ENCODE results near the gene TRPV5.

The TRPV5 gene

GRCh38 chr7:142870566-142871259 is 62.8 kb downstream of the TRPV5 start:
- DNase-seq (ENCODE audit: low read depth) = no peak

- no peak for DNase-seq (ENCODE audit: low read depth)
Observed at GRCh38 chr7:142870147-142870559, 63.4 kb downstream of the TRPV5 start.

DNA sequence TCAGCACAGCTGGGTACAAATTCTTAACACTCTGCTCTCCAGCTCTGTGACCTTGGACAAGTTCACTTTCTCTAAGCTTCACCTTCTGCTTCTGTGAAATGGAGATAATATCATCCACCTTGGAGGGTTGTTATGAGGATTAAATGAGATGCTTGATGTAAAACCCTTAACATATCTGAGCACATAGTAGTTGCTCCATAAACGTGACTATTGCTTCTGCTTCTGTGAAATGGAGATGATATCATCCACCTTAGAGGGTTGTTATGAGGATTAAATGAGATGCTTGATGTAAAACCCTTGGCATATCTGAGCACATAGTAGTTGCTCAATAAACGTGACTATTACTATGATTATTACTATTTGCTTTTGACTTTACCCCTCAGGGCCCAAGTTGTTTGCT is 64.1 kb downstream of the TRPV5 start:
- no peak for DNase-seq (ENCODE audit: low read depth)

GRCh38 chr7:142868986-142869415 is 64.5 kb downstream of the TRPV5 start:
- DNase-seq (ENCODE audit: low read depth) = no peak

GRCh38 chr7:142868188-142868985 is 65.2 kb downstream of the TRPV5 start:
- no peak for DNase-seq (ENCODE audit: low read depth)

- no peak for DNase-seq (ENCODE audit: low read depth)
Observed at GRCh38 chr7:142867398-142868187, 66.0 kb downstream of the TRPV5 start.

DNA sequence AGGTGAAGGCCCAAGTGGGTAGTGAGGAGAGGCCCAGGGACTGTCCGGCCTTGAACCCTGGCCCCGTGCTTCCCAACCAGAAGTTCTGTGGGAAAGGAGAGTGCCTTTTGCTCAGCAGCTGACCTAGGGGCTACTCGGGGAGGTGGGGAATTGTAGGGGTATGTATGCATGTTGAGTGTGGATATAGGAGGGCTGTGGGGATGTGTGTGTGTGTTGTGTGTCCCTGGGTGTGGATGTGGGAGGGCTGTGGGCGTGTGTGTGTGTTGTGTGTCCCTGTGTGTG is 66.5 kb downstream of the TRPV5 start:
- DNase-seq (ENCODE audit: low read depth) = no peak

DNA sequence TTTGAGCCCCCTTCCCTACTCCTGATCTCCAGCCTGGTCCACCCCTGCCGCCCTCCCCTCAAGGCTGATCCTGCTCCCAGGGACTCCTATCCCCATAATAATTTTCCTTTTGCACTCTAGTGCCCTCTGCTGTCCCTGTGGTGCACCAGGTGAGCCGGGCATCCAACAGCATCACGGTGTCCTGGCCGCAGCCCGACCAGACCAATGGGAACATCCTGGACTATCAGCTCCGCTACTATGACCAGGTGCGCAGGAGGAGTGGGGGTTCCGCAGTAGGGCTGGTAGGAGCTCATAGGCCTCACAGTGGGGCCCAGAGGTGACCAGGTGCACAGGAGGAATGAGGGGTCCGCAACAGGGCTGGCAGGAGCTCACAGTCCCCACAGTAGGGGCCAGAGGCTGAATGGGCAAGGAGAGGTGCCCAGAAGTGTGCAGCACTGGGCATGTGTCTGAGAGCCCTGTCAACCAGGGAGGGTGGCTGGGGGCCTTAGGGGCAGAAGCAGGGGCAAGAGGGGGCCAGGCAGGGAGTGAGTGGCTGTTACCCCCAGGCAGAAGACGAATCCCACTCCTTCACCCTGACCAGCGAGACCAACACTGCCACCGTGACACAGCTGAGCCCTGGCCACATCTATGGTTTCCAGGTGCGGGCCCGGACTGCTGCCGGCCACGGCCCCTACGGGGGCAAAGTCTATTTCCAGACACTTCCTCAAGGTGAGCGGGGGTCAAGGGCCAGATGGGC is 67.0 kb downstream of the TRPV5 start:
- DNase-seq (ENCODE audit: low read depth) = no peak

- DNase-seq (ENCODE audit: low read depth) = no peak
Observed at GRCh38 chr7:142865766-142866165, 67.8 kb downstream of the TRPV5 start.

GRCh38 chr7:142864980-142865747 is 68.4 kb downstream of the TRPV5 start:
- DNase-seq (ENCODE audit: low read depth) = no peak

DNA sequence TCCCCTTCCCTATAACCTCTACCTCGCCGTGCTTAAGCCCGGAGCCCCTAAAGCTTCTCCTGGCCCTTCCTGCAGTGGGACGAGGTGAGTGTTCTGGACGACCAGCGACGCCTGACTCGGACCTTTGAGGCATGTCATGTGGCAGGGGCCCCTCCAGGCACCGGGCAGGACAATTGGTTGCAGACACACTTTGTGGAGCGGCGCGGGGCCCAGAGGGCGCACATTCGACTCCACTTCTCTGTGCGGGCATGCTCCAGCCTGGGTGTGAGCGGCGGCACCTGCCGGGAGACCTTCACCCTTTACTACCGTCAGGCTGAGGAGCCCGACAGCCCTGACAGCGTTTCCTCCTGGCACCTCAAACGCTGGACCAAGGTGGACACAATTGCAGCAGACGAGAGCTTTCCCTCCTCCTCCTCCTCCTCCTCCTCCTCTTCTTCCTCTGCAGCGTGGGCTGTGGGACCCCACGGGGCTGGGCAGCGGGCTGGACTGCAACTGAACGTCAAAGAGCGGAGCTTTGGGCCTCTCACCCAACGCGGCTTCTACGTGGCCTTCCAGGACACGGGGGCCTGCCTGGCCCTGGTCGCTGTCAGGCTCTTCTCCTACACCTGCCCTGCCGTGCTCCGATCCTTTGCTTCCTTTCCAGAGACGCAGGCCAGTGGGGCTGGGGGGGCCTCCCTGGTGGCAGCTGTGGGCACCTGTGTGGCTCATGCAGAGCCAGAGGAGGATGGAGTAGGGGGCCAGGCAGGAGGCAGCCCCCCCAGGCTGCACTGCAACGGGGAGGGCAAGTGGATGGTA is 69.5 kb downstream of the TRPV5 start:
- no peak for DNase-seq (ENCODE audit: low read depth)

- no peak for DNase-seq (ENCODE audit: low read depth)
Observed at GRCh38 chr7:142862786-142863400, 70.7 kb downstream of the TRPV5 start.

DNA sequence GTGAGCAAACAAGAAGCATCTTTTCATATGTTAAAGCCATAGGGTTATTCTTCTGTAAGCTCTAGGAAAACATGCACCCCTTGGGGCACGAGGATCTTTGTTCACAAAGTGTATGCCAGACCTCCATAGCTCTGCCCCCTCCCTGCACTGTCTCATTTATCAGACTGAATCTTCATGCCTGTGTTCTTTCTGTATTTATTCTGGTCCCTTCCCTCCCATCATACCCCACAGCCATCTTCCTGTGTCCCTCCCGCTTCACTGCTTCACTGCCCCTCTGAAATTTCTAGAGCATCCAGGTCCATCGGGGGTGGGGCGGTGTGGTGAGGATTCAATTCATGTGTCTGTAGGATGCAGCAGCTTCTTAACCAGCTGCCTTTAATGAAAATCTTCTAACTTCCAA is 71.2 kb downstream of the TRPV5 start:
- no peak for DNase-seq (ENCODE audit: low read depth)

DNA sequence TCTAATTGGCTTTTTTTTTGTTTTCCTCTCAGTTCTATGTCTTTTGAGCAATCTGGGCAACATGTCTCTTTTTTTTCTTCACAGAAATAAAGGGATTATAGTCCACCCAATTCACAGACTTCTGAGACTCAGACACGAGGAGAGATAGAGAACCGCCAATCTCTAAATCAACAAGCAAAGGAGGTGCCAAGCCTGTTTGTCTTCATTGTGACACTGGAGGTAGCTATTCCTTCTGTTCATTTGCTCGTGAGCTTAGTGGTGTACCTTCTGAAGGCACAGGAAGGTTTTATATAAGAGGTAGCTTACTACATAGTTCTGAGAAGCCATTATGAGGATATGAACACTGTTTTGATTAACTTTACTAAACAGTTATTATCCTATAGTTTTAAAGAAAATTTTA is 72.6 kb downstream of the TRPV5 start:
- no peak for DNase-seq (ENCODE audit: low read depth)

- no peak for DNase-seq (ENCODE audit: low read depth)
Observed at GRCh38 chr7:142859829-142860228, 73.7 kb downstream of the TRPV5 start.

DNA sequence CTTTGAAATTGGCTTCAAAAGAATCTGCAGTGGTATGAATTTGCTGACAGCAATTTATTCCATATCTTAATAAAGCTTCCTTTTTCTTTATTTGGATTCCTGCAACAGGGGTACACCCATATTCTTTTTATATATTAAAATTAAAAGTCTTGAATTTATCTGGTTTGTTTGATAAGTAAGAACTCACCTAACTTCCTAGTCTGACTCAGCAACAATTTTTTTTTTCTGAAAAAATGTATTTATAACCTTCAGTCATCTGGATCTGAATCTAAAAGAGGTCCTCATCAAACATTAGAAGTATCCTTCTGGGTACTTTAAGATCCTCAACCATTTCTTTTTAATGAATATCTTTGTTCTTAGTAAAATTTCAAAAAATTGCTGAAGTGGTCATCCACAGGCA is 74.1 kb downstream of the TRPV5 start:
- no peak for DNase-seq (ENCODE audit: low read depth)
